Breast epithelium (tissue), 3 donors: ENCODE data around the gene PI16.

Experiments used
- POLR2A ChIP-seq: fragments of 450-650 bp; IDR thresholded peaks from one replicate; pipeline ENCODE4 v1.6.1; 2016; ENCODE audit warnings: antibody characterized with exemption, mild to moderate bottlenecking, moderate library complexity
- POLR2AphosphoS5 ChIP-seq, 3 donors: sonication (generic); formaldehyde crosslinking; IDR thresholded peaks; one replicate each; pipeline ENCODE4 v1.6.1; 2017; ENCODE audit warnings: antibody characterized with exemption in 3 of 3
- TF ChIP-seq, protein P1 (sequence below), 3 donors: fragments of 450-650 bp; IDR thresholded peaks; one replicate each; pipeline ENCODE4 v1.5.1; 2016 to 2017; ENCODE audit warnings: antibody characterized with exemption in 3 of 3, mild to moderate bottlenecking in 3 of 3, moderate library complexity in 3 of 3

DNA sequence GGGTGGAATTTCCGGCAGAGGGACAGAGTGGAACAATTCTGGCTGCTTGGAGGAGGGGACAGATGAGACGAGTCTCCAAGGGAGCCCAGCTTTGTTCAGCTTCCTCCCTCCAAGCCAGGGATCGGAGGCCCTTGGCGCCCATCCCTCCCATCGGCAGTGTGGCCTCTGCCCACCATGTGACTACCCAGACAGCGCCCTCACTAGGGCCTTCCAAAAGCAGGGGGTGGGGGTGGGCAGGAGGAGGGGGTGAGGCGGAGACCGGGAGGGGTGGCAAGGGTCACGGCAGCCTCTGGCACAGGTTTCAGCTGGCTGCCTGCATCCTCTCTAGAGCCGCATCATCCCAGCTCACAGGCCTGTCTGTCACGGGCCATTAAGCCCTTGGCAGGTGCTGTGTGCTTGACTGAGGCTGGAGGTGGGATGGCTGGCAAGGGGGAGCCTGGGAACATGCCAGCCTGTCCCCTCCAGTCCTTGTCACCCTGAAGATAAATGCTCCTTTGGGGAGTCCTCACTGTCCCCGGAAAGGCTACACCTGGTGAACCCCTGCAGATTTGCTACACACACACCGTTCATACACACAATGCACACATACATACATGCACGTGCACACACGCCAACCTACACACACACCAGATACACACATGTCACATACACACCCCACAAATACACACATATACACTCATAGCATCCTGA, 44.7 kb downstream of the PI16 start:
- TF ChIP-seq, protein P1, sequence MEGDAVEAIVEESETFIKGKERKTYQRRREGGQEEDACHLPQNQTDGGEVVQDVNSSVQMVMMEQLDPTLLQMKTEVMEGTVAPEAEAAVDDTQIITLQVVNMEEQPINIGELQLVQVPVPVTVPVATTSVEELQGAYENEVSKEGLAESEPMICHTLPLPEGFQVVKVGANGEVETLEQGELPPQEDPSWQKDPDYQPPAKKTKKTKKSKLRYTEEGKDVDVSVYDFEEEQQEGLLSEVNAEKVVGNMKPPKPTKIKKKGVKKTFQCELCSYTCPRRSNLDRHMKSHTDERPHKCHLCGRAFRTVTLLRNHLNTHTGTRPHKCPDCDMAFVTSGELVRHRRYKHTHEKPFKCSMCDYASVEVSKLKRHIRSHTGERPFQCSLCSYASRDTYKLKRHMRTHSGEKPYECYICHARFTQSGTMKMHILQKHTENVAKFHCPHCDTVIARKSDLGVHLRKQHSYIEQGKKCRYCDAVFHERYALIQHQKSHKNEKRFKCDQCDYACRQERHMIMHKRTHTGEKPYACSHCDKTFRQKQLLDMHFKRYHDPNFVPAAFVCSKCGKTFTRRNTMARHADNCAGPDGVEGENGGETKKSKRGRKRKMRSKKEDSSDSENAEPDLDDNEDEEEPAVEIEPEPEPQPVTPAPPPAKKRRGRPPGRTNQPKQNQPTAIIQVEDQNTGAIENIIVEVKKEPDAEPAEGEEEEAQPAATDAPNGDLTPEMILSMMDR (IDR thresholded peaks at IDR 0.05): no peak
- TF ChIP-seq POLR2A (no peak), POLR2AphosphoS5 (IDR thresholded peaks at IDR 0.05) (no peak)
